Placental pericyte (primary cell): ENCODE data around the gene ELF2. TPM values are rescaled to one million over a fixed set of nuclear protein-coding genes. Genes with fewer than 3 reads are reported as not detected.

ENCODE experiments used
- small RNA-seq: library from RNA; depleted of rRNA; stranded (forward); fragments of <200 nt; gene quantifications from one replicate; pipeline ENCODE3, GENCODE V24; 2012; ENCODE audit warnings: low replicate concordance
- total RNA-seq: library from RNA; depleted of rRNA; stranded (reverse); fragments of >200 nt; gene quantifications from 2 replicates; pipeline ENCODE4 v1.2.3, GENCODE V29; 2012

Gene ELF2
- 32.8 and 34.8 TPM in 2 replicates for total RNA-seq

DNA sequence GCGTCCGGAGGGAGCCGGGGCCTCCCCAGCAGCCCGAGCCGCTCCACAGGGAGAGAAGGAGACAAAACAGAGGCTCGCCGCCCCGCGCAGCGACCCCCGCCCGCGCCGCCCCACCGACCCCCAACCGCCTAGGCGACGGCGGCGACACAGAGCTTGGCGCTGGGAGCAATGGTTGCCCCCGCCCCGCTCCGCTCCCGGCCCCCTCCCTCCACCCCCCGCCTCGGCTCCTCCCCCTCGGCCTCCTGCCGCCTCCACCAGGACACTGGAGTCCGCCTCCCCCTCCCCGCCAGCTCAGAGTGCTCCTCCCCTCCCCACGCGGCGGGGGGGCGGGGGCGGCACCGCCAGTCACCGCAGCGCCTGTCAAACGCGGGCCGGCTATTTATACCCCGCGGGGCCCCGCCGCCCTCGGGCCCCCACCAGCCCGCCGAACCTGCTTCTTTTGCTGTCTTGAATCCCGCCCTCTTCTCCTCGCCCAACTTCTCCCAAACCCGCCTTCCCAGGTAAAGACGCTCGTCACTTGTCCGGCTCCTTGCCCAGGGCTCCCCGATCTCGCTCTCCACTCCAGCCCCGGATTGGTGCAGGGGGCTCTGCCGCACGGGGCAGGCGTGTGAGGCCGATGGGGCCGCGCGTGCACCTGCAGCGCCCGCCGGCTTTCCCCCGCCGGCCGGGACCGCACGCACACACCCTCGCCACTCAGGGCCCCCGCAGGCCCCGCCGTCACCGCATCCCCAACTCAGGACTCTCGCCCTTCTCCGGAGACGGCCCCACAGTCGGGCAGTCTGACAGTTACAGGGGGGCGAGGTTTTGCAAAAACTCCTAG, at the start of gene ELF2:
Gene ELF2 (minus strand): TSS at position 170 of the 820 bp plus-strand sequence. CDS start 39,517 bp downstream, outside the sequence.

DNA sequence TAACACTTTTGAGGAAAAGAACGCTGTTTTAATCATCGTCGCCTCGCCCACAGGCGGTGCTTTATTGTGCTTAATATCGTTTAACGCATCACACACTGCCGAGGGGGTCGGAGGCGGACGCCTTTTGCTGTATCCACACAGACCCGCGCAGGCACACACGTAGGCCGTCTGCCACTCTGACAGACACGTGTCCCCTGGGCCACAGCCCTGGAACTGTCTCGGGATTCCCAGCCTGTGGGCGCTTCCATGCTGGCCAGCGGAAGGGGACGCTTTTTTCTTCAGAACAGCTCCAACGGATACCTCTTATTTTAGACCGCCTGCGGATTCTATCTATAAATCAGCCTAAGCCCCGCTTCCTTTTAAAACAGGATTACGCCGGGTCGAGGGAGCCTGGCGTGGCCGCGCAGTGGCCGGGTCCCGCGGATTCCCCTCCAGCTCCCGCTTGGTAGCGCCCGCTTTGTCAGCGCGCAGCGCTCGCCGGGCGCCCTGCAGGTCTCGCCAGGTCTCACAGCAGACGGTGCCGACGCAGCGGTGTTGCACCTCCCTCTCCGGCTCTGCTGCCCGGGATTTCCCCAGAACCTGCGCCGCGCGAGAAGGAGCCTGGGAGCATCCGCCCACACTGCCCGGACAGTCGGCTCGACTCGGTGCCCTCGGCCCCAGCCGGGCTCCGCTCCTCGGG, 161.6 kb downstream of the ELF2 start, which contains the start of gene NOCT:
Gene NOCT (plus strand): TSS at position 513 of the 679 bp plus-strand sequence. CDS start 201 bp downstream, outside the sequence.

Small RNA genes lying within 50 kb of the gene (small RNA-seq; reads per million reads assigned to genes)
- gene RF00017 (not detected), gene RF00019 (not detected), gene RN7SL382P (not detected), gene RNU6-531P (not detected)

Other genes with a start within 250 kb of the ELF2 start
- gene NOCT, start 161.4 kb downstream of the ELF2 start, total RNA-seq = 26.7 and 56.4 TPM in 2 replicates
- gene MGARP, start 103.0 kb upstream of the ELF2 start, total RNA-seq = 2.3 and 3.3 TPM in 2 replicates
- gene NAA15, start 124.3 kb upstream of the ELF2 start, total RNA-seq = 27.6 and 59.1 TPM in 2 replicates
- 14.7 and 17.2 TPM in 2 replicates for gene NDUFC1, start 125.3 kb upstream of the ELF2 start, total RNA-seq